ENCODE data around the gene CIRBP.

CIRBP gene

GRCh38 chr19:1321539-1321938 is 52.4 kb downstream of the CIRBP start:
- POLR2A ChIA-PET (ENCODE audit: low non-redundant PET) = no interaction called here
- CTCF ChIA-PET = no interaction called here
- TF ChIP-seq CTCF (conservative IDR thresholded peaks at IDR 0.05; ENCODE audit: low read depth) = no peak
- DNase-seq (ENCODE audit: low spot score) = no peak
- H3K27ac ChIP-seq = no peak overlapping the region

DNA sequence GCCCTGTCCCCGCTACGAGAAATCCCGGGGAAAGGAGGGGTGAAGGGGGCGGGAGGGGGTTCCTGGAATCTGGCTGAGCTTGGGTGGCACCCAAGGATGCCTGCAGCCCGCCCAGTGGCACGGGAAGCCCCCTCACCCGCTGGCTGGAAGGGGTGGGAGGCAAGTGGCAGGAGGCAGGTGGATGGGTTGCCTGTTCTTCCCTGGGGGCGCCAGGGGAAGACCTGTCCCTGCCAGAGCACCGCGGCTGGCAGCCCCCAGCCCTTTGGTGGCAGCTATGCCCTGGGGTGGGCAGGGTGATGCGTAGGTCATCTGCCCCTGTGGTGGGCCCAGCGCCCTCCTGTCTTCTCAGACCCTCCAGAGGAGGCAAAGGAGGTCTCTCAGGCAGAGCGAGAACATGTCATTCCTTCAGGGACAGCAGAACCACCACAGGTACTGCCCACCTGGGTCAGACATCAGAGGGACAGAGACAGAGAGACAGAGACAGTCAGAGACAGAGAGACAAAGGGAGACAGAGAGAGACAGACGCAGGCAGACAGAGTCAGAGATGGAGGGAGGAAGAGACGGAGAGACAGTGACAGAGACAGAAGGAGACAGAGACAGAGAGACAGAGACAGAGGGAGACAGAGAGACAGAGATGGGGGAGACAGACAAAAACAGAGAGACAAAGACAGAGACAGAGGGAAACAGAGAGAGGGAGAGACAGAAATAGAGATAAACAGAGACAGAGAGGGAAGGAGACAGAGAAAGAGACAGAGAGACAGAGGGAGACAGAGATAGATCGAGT is 53.3 kb downstream of the CIRBP start:
- no peak for TF ChIP-seq CTCF (conservative IDR thresholded peaks at IDR 0.05; ENCODE audit: low read depth)
- no peak for DNase-seq (ENCODE audit: low spot score)
- no peak overlapping the region for H3K27ac ChIP-seq
- ChIA-PET POLR2A (ENCODE audit: low non-redundant PET) (interaction anchor here (0.5 kb wide), 1 partner anchor 219 kb away, joined by 3 read pairs; the partner anchor contains the start of gene GPX4), CTCF (no interaction called here)

DNA sequence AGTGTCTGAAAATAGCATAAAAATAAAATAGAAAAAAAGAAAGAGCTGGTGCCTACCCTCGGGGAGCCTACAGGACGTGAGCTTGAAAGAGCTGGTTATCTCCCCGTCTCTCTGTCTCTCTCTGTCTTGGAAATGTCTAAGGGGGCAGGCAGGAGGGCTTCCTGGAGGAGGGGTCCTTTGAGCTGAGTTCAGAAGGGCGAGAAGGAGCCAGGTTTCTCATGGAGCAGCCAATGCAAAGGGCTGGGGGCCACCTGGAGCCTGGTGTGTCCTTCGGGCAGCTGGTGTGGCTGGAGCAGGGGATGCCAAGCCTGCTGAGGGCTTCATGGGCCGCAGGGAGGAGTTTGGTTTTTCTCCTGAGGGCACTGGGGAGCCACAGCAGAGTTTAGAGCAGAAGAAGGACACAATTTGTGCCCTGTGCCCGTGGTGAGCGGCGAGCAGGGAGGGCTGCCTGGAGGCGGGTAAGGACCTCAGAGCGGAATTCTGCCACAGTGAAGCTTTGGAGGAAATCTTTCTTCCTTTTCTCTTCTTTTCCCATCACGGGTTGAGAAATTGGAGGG is 55.2 kb downstream of the CIRBP start:
- POLR2A ChIA-PET (ENCODE audit: low non-redundant PET) = no interaction called here

More for the DNA sequence above, 55.2 kb downstream of the CIRBP start:
- TF ChIP-seq CTCF (conservative IDR thresholded peaks at IDR 0.05; ENCODE audit: low read depth) = no peak
- peak overlapping the region; percentile 56 for H3K27ac ChIP-seq
- CTCF ChIA-PET = interaction anchor here (1.0 to 1.1 kb wide), 2 partner anchors 8 to 14 kb away, joined by 3 to 6 read pairs; no protein-coding TSS in a partner anchor
- no peak for DNase-seq (ENCODE audit: low spot score)

Data from RWPE1 (cell line).